ENCODE measurements around the gene ZSWIM5.

Gene ZSWIM5

GRCh38 chr1:45205011-45205909 lies 1.1 kb downstream of the ZSWIM5 start:
- no peak overlapping the region for H3K27ac ChIP-seq (ENCODE audit: poor library complexity, severe bottlenecking)
- peaks cover 78% of the 10 kb centered on the region for H3K27me3 ChIP-seq (ENCODE audit: insufficient read depth, poor library complexity, severe bottlenecking)
- H3K4me3 ChIP-seq (ENCODE audit: severe bottlenecking), result peak overlapping the region; percentile 79
- H3K4me1 ChIP-seq (ENCODE audit: insufficient read depth, poor library complexity, severe bottlenecking), result peaks cover 7% of the 10 kb centered on the region
- DNase-seq (ENCODE audit: low spot score), result no peak
- TF ChIP-seq CTCF (IDR thresholded peaks at IDR 0.05; ENCODE audit: poor library complexity, severe bottlenecking), result no peak
- no peaks in the 10 kb centered on the region for H3K36me3 ChIP-seq (ENCODE audit: low read depth)
- no peaks in the 10 kb centered on the region for H3K9me3 ChIP-seq (ENCODE audit: severe bottlenecking)
- peak; percentile 37; the same call in 2 of the 3 replicates for ATAC-seq (ENCODE audit: low read depth)

GRCh38 chr1:45200906-45201500 lies 5.4 kb downstream of the ZSWIM5 start:
- ATAC-seq (ENCODE audit: low read depth) (no peak), DNase-seq (ENCODE audit: low spot score) (no peak)
- no peaks in the 10 kb centered on the region for H3K4me1 ChIP-seq (ENCODE audit: insufficient read depth, poor library complexity, severe bottlenecking)
- peaks cover 51% of the 10 kb centered on the region for H3K27me3 ChIP-seq (ENCODE audit: insufficient read depth, poor library complexity, severe bottlenecking)
- H3K27ac ChIP-seq (ENCODE audit: poor library complexity, severe bottlenecking), result no peak overlapping the region
- no peaks in the 10 kb centered on the region for H3K9me3 ChIP-seq (ENCODE audit: severe bottlenecking)
- H3K4me3 ChIP-seq (ENCODE audit: severe bottlenecking), result no peak overlapping the region
- no peak for TF ChIP-seq CTCF (IDR thresholded peaks at IDR 0.05; ENCODE audit: poor library complexity, severe bottlenecking)
- H3K36me3 ChIP-seq (ENCODE audit: low read depth), result no peaks in the 10 kb centered on the region

GRCh38 chr1:45200435-45200834 lies 6.0 kb downstream of the ZSWIM5 start:
- DNase-seq (ENCODE audit: low spot score) (no peak), ATAC-seq (ENCODE audit: low read depth) (no peak)
- Histone ChIP-seq H3K9me3 (ENCODE audit: severe bottlenecking) (no peaks in the 10 kb centered on the region), H3K27ac (ENCODE audit: poor library complexity, severe bottlenecking) (no peak overlapping the region), H3K27me3 (ENCODE audit: insufficient read depth, poor library complexity, severe bottlenecking) (peaks cover 48% of the 10 kb centered on the region), H3K4me3 (ENCODE audit: severe bottlenecking) (no peak overlapping the region), H3K36me3 (ENCODE audit: low read depth) (no peaks in the 10 kb centered on the region), H3K4me1 (ENCODE audit: insufficient read depth, poor library complexity, severe bottlenecking) (no peaks in the 10 kb centered on the region)
- TF ChIP-seq CTCF (IDR thresholded peaks at IDR 0.05; ENCODE audit: poor library complexity, severe bottlenecking), result no peak

GRCh38 chr1:45198185-45198584 lies 8.2 kb downstream of the ZSWIM5 start:
- DNase-seq (ENCODE audit: low spot score) (no peak), ATAC-seq (ENCODE audit: low read depth) (no peak)
- no peak for TF ChIP-seq CTCF (IDR thresholded peaks at IDR 0.05; ENCODE audit: poor library complexity, severe bottlenecking)
- Histone ChIP-seq H3K36me3 (ENCODE audit: low read depth) (no peaks in the 10 kb centered on the region), H3K27ac (ENCODE audit: poor library complexity, severe bottlenecking) (no peak overlapping the region), H3K4me1 (ENCODE audit: insufficient read depth, poor library complexity, severe bottlenecking) (no peaks in the 10 kb centered on the region), H3K9me3 (ENCODE audit: severe bottlenecking) (no peaks in the 10 kb centered on the region), H3K27me3 (ENCODE audit: insufficient read depth, poor library complexity, severe bottlenecking) (peaks cover 28% of the 10 kb centered on the region), H3K4me3 (ENCODE audit: severe bottlenecking) (no peak overlapping the region)

- ATAC-seq (ENCODE audit: low read depth) (no peak), DNase-seq (ENCODE audit: low spot score) (no peak)
- H3K27me3 ChIP-seq (ENCODE audit: insufficient read depth, poor library complexity, severe bottlenecking), result peaks cover 18% of the 10 kb centered on the region
- no peaks in the 10 kb centered on the region for H3K36me3 ChIP-seq (ENCODE audit: low read depth)
- TF ChIP-seq CTCF (IDR thresholded peaks at IDR 0.05; ENCODE audit: poor library complexity, severe bottlenecking), result no peak
- H3K9me3 ChIP-seq (ENCODE audit: severe bottlenecking), result no peaks in the 10 kb centered on the region
- H3K27ac ChIP-seq (ENCODE audit: poor library complexity, severe bottlenecking), result no peak overlapping the region
- H3K4me1 ChIP-seq (ENCODE audit: insufficient read depth, poor library complexity, severe bottlenecking), result no peaks in the 10 kb centered on the region
- no peak overlapping the region for H3K4me3 ChIP-seq (ENCODE audit: severe bottlenecking)
Observed at GRCh38 chr1:45196863-45197262, 9.5 kb downstream of the ZSWIM5 start.

All from RWPE2 (cell line).